K562 (cell line): ENCODE data around the gene KLHL22. TPM values are rescaled to one million over a fixed set of nuclear protein-coding genes. Genes with fewer than 3 reads are reported as not detected.

Experiments used
- CEBPB ChIP-seq: fragments of 450-650 bp; IDR thresholded peaks from 2 replicates; pipeline ENCODE4 v1.6.1; 2016; ENCODE audit warnings: missing genetic modification characterization, missing compliant biosample characterization
- ELF1 ChIP-seq: fragments of 200-800 bp; sonication (Bioruptor generic); IDR thresholded peaks from 2 replicates; pipeline ENCODE4 v1.6.1; 2016; ENCODE audit warnings: missing genetic modification characterization, missing compliant biosample characterization
- ELF2 ChIP-seq: fragments of 250-450 bp; sonication (Bioruptor Pico); IDR thresholded peaks from 2 replicates; pipeline ENCODE4 v1.5.0; 2021; ENCODE audit warnings: mild to moderate bottlenecking
- FOXA3 ChIP-seq, 2 experiments: fragments of 450-650 bp in 1 of 2; sonication (generic) in 1 of 2; formaldehyde crosslinking; IDR thresholded peaks in 1 of 2; conservative IDR thresholded peaks in 1 of 2; 2 replicates each; pipeline versions ENCODE4 v1.4.0 to v1.8.0; 2020 to 2022; ENCODE audit warnings: mild to moderate bottlenecking in 2 of 2, missing genetic modification reagents in 1 of 2
- HDAC3 ChIP-seq: fragments of 450-650 bp; IDR thresholded peaks from 2 replicates; pipeline ENCODE4 v1.6.1; 2018; ENCODE audit warnings: borderline replicate concordance, mild to moderate bottlenecking, moderate library complexity; ENCODE audit not compliant: partially characterized antibody
- JUND ChIP-seq, 2 experiments: IDR thresholded peaks; 2 replicates in 1 of 2; 3 replicates in 1 of 2; pipeline ENCODE4 v1.6.1; 2011; ENCODE audit warnings: borderline replicate concordance in 2 of 2, low read depth in 2 of 2, low read length in 2 of 2, improper control_type of control experiment in 1 of 2, missing biosample characterization in 1 of 2, missing genetic modification characterization in 1 of 2, missing genetic modification reagents in 1 of 2
- KDM5B ChIP-seq: fragments of 200-600 bp; sonication (generic); IDR thresholded peaks from 2 replicates; pipeline ENCODE4 v1.6.1; 2012; ENCODE audit warnings: low read depth, mild to moderate bottlenecking, moderate library complexity, low read length, control low read depth, inconsistent platforms; ENCODE audit not compliant: insufficient replicate concordance
- KLF13 ChIP-seq: fragments of 450-650 bp; IDR thresholded peaks from 2 replicates; pipeline ENCODE4 v1.6.1; 2016; ENCODE audit warnings: missing genetic modification characterization, low read depth, mild to moderate bottlenecking, missing compliant biosample characterization, moderate library complexity, borderline replicate concordance
- NONO ChIP-seq, 2 experiments: fragments of 200-400 bp in 1 of 2; fragments of 450-650 bp in 1 of 2; formaldehyde crosslinking in 1 of 2; IDR thresholded peaks; 2 replicates each; pipeline ENCODE4 v1.6.1; 2017; ENCODE audit warnings: low read depth in 2 of 2, mild to moderate bottlenecking in 2 of 2, moderate library complexity in 2 of 2, low read length in 1 of 2
- SIN3A ChIP-seq, 2 experiments: fragments of 150-350 bp in 1 of 2; IDR thresholded peaks; 2 replicates each; pipeline ENCODE4 v1.6.1; 2011 to 2016; ENCODE audit warnings: borderline replicate concordance in 2 of 2, low read depth in 2 of 2, low read length in 2 of 2, mild to moderate bottlenecking in 2 of 2, moderate library complexity in 2 of 2; ENCODE audit not compliant: control insufficient read depth in 1 of 2
- SPI1 ChIP-seq: IDR thresholded peaks from 2 replicates; pipeline ENCODE4 v1.6.1; 2011; ENCODE audit warnings: low read depth, low read length, control low read depth, borderline replicate concordance
- TBP ChIP-seq: optimal IDR thresholded peaks from 2 replicates; pipeline ENCODE3; 2011; ENCODE audit warnings: low read depth, low read length, improper control_type of control experiment
- TCF7 ChIP-seq: sonication (generic); IDR thresholded peaks from 2 replicates; pipeline ENCODE4 v1.6.1; 2016; ENCODE audit warnings: antibody characterized with exemption, borderline replicate concordance
- TOE1 ChIP-seq, 2 experiments: fragments of 450-650 bp in 1 of 2; sonication (generic) in 1 of 2; formaldehyde crosslinking in 1 of 2; IDR thresholded peaks; 2 replicates each; pipeline versions ENCODE4 v1.7.1 to v1.8.0; 2016 to 2022; ENCODE audit warnings: borderline replicate concordance in 2 of 2, mild to moderate bottlenecking in 2 of 2, antibody characterized with exemption in 1 of 2, inconsistent platforms in 1 of 2, low read depth in 1 of 2, missing genetic modification reagents in 1 of 2, moderate library complexity in 1 of 2
- polyA plus RNA-seq, 8 experiments: library from polyadenylated mRNA; depleted of rRNA in 4 of 8; stranded (reverse) in 5 of 8; unstranded in 3 of 8; fragments of >200 nt; fragmentation: Nextera tagmentation in 2 of 8; fragmentation: Illumina TruSeq in 1 of 8; extraction: Ambion mirVana in 2 of 8; extraction: Trizol in 1 of 8; gene quantifications; 2 replicates each; pipeline versions ENCODE4 v1.2.1 to v1.2.3, GENCODE V29; 2011 to 2014; ENCODE audit warnings: inconsistent platforms in 1 of 8, missing spikeins in 1 of 8
- total RNA-seq, 7 experiments: library from RNA; depleted of rRNA in 6 of 7; stranded (reverse); fragments of >200 nt in 6 of 7; fragmentation: Illumina TruSeq in 2 of 7; extraction: Trizol in 2 of 7; gene quantifications; 2 replicates each; pipeline versions ENCODE4 v1.2.1 to v1.2.3, GENCODE V29; 2011 to 2021; ENCODE audit warnings: low replicate concordance in 1 of 7
- TF ChIP-seq, protein P1 (sequence below): fragments of 450-650 bp; formaldehyde crosslinking; IDR thresholded peaks from 2 replicates; pipeline ENCODE4 v1.4.0; 2022; ENCODE audit warnings: missing genetic modification characterization
- TF ChIP-seq, protein P2 (sequence below), 3 experiments: IDR thresholded peaks in 2 of 3; conservative IDR thresholded peaks in 1 of 3; 2 replicates each; pipeline ENCODE4 v1.5.1; 2011 to 2012; ENCODE audit warnings: low read length in 3 of 3, mild to moderate bottlenecking in 3 of 3, control low read depth in 2 of 3, improper control_type of control experiment in 1 of 3, inconsistent platforms in 1 of 3, low read depth in 1 of 3, mixed read lengths in 1 of 3, moderate library complexity in 1 of 3; ENCODE audit not compliant: insufficient read depth in 2 of 3
- TF ChIP-seq, protein P3 (sequence below): sonication (generic); formaldehyde crosslinking; IDR thresholded peaks from 2 replicates; pipeline ENCODE4 v1.8.1; 2023; ENCODE audit warnings: mild to moderate bottlenecking, missing genetic modification reagents, moderate library complexity
- TF ChIP-seq, protein P4 (sequence below): sonication (generic); formaldehyde crosslinking; IDR thresholded peaks from 2 replicates; pipeline ENCODE4 v1.4.0; 2020; ENCODE audit warnings: mild to moderate bottlenecking, missing genetic modification reagents

The KLHL22 gene
- total and polyA plus RNA-seq, 9 of the 15 experiments (the other 6 are each of a cell fraction or from before 2014, with no cell fraction given), result 1.3 to 25.6 (median 15.2) TPM

DNA sequence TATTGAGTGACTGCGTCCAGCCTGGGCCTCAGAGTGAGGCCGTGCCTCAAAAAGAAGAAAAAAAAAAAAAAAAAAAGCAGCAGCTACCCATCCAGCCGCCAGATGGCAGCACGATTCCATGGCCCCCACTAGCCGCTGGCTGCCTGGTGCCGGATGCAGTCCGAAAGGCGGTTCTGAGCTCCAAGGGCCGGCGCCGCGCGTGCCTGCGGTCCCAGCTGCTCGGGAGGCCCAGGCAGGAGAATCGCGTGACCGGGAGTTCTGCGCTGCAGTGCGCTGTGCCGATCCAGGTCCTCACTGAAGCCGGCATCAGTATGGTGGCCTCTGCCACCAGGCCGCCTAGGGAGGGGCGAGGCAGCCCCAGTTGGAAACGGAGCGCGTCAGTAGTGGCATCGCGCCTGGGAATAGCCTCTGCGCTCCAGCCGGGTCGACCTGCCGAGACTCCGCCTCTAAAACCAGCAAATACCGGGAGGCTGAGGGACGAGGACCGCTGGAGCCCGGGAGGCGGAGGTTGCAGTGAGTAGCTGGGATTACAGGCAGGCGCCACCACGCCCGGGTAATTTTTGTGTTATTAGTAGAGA is 77.3 kb downstream of the KLHL22 start (continued):
- TF ChIP-seq CEBPB (tag), result 0 out of 2 replicates have a peak, but pooled peaks have one; percentile 7
- TF ChIP-seq TCF7, result peak; percentile 50; the same call in 1 of the 2 replicates
- TF ChIP-seq KDM5B, result peak; percentile 45
- TF ChIP-seq, protein P1, sequence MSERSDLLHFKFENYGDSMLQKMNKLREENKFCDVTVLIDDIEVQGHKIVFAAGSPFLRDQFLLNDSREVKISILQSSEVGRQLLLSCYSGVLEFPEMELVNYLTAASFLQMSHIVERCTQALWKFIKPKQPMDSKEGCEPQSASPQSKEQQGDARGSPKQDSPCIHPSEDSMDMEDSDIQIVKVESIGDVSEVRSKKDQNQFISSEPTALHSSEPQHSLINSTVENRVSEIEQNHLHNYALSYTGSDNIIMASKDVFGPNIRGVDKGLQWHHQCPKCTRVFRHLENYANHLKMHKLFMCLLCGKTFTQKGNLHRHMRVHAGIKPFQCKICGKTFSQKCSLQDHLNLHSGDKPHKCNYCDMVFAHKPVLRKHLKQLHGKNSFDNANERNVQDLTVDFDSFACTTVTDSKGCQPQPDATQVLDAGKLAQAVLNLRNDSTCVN, result 0 out of 2 replicates have a peak, but pooled peaks have one; percentile 16
- TF ChIP-seq, protein P2, sequence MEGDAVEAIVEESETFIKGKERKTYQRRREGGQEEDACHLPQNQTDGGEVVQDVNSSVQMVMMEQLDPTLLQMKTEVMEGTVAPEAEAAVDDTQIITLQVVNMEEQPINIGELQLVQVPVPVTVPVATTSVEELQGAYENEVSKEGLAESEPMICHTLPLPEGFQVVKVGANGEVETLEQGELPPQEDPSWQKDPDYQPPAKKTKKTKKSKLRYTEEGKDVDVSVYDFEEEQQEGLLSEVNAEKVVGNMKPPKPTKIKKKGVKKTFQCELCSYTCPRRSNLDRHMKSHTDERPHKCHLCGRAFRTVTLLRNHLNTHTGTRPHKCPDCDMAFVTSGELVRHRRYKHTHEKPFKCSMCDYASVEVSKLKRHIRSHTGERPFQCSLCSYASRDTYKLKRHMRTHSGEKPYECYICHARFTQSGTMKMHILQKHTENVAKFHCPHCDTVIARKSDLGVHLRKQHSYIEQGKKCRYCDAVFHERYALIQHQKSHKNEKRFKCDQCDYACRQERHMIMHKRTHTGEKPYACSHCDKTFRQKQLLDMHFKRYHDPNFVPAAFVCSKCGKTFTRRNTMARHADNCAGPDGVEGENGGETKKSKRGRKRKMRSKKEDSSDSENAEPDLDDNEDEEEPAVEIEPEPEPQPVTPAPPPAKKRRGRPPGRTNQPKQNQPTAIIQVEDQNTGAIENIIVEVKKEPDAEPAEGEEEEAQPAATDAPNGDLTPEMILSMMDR (IDR thresholded peaks at IDR 0.05 in 2 of 3, conservative IDR thresholded peaks at IDR 0.05 in 1 of 3; ENCODE audit: insufficient read depth in 2 of 3, low read depth in 1 of 3, low read length in 3 of 3), result peak; percentile 98 to 100 (median 99)
- peak; percentile 57 for TF ChIP-seq TBP
- peak; percentile 77 for TF ChIP-seq JUND (IDR thresholded peaks at IDR 0.05; ENCODE audit: borderline replicate concordance, low read depth, low read length)
- peak; percentile 61; the same call in 1 of the 3 replicates for TF ChIP-seq JUND (tag; IDR thresholded peaks at IDR 0.05; ENCODE audit: borderline replicate concordance, low read depth, low read length)
- TF ChIP-seq, protein P3, sequence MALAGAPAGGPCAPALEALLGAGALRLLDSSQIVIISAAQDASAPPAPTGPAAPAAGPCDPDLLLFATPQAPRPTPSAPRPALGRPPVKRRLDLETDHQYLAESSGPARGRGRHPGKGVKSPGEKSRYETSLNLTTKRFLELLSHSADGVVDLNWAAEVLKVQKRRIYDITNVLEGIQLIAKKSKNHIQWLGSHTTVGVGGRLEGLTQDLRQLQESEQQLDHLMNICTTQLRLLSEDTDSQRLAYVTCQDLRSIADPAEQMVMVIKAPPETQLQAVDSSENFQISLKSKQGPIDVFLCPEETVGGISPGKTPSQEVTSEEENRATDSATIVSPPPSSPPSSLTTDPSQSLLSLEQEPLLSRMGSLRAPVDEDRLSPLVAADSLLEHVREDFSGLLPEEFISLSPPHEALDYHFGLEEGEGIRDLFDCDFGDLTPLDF (CRISPR knock-in tag), result peak; percentile 97
- TF ChIP-seq ELF1, result no peak
- TF ChIP-seq SIN3A (IDR thresholded peaks at IDR 0.05; ENCODE audit: borderline replicate concordance in 2 of 2, control insufficient read depth in 1 of 2, low read depth in 2 of 2, low read length in 2 of 2), result peak in 1 of 2 experiments; percentile 71; a peak in 1 of 4 replicates
- TF ChIP-seq, protein P4, sequence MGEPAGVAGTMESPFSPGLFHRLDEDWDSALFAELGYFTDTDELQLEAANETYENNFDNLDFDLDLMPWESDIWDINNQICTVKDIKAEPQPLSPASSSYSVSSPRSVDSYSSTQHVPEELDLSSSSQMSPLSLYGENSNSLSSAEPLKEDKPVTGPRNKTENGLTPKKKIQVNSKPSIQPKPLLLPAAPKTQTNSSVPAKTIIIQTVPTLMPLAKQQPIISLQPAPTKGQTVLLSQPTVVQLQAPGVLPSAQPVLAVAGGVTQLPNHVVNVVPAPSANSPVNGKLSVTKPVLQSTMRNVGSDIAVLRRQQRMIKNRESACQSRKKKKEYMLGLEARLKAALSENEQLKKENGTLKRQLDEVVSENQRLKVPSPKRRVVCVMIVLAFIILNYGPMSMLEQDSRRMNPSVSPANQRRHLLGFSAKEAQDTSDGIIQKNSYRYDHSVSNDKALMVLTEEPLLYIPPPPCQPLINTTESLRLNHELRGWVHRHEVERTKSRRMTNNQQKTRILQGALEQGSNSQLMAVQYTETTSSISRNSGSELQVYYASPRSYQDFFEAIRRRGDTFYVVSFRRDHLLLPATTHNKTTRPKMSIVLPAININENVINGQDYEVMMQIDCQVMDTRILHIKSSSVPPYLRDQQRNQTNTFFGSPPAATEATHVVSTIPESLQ (CRISPR knock-in tag), result no peak
- no peak for TF ChIP-seq TOE1 (IDR thresholded peaks at IDR 0.05; ENCODE audit: borderline replicate concordance)
- TF ChIP-seq TOE1 (CRISPR knock-in tag; IDR thresholded peaks at IDR 0.05; ENCODE audit: borderline replicate concordance, low read depth), result no peak
- TF ChIP-seq FOXA3 (CRISPR knock-in tag; conservative IDR thresholded peaks at IDR 0.05 in 1 of 2, IDR thresholded peaks at IDR 0.05 in 1 of 2), result no peak; a peak in 1 of 4 replicates
- TF ChIP-seq ELF2 (CRISPR knock-in tag), result no peak; the same call in none of the 2 replicates
- TF ChIP-seq KLF13, result peak; percentile 82; the same call in 1 of the 2 replicates
- no peak for TF ChIP-seq HDAC3
- TF ChIP-seq SPI1, result no peak
- TF ChIP-seq NONO (IDR thresholded peaks at IDR 0.05; ENCODE audit: low read depth in 2 of 2, low read length in 1 of 2), result no peak
